ENCODE measurements around the gene COBL.

COBL gene

GRCh38 chr7:51313738-51314425, 2.7 kb downstream of the COBL start:
- TF ChIP-seq CTCF (IDR thresholded peaks at IDR 0.05; ENCODE audit: control insufficient read depth, insufficient read depth, low read depth, low read length, missing control alignments), result no peak
- no peak for DNase-seq (ENCODE audit: low read depth)

GRCh38 chr7:51312951-51313737, 3.5 kb downstream of the COBL start:
- no peak for DNase-seq (ENCODE audit: low read depth)
- H3K4me3 ChIP-seq (ENCODE audit: control insufficient read depth, low read depth, low read length), result no peak overlapping the region
- no peak for TF ChIP-seq CTCF (IDR thresholded peaks at IDR 0.05; ENCODE audit: control insufficient read depth, insufficient read depth, low read depth, low read length, missing control alignments)

More at GRCh38 chr7:51313738-51314425, 2.7 kb downstream of the COBL start:
- H3K4me3 ChIP-seq (ENCODE audit: control insufficient read depth, low read depth, low read length), result no peak overlapping the region

- H3K4me3 ChIP-seq (ENCODE audit: control insufficient read depth, low read depth, low read length), result no peak overlapping the region
- DNase-seq (ENCODE audit: low read depth), result no peak
- TF ChIP-seq CTCF (IDR thresholded peaks at IDR 0.05; ENCODE audit: control insufficient read depth, insufficient read depth, low read depth, low read length, missing control alignments), result no peak
These were observed 5.4 kb downstream of the COBL start for GRCh38 chr7:51311166-51311565.

GRCh38 chr7:51310131-51310583, 6.5 kb downstream of the COBL start:
- DNase-seq (ENCODE audit: low read depth), result no peak
- no peak overlapping the region for H3K4me3 ChIP-seq (ENCODE audit: control insufficient read depth, low read depth, low read length)
- no peak for TF ChIP-seq CTCF (IDR thresholded peaks at IDR 0.05; ENCODE audit: control insufficient read depth, insufficient read depth, low read depth, low read length, missing control alignments)

- H3K4me3 ChIP-seq (ENCODE audit: control insufficient read depth, low read depth, low read length), result no peak overlapping the region
- DNase-seq (ENCODE audit: low read depth), result no peak
- TF ChIP-seq CTCF (IDR thresholded peaks at IDR 0.05; ENCODE audit: control insufficient read depth, insufficient read depth, low read depth, low read length, missing control alignments), result no peak
These were observed 7.1 kb downstream of the COBL start for GRCh38 chr7:51309361-51310130.

GRCh38 chr7:51308696-51309095, 7.9 kb downstream of the COBL start:
- H3K4me3 ChIP-seq (ENCODE audit: control insufficient read depth, low read depth, low read length), result no peak overlapping the region
- DNase-seq (ENCODE audit: low read depth), result no peak
- no peak for TF ChIP-seq CTCF (IDR thresholded peaks at IDR 0.05; ENCODE audit: control insufficient read depth, insufficient read depth, low read depth, low read length, missing control alignments)
